IMR-90 (cell line): ENCODE measurements around the gene DUSP14.

Source experiments
- BHLHE40 ChIP-seq: fragments of 150-350 bp; IDR thresholded peaks from 2 replicates; pipeline ENCODE4 v1.6.1; 2016; ENCODE audit warnings: mild to moderate bottlenecking, low read depth, low read length
- CEBPB ChIP-seq: IDR thresholded peaks from 2 replicates; pipeline ENCODE4 v1.6.1; 2012; ENCODE audit warnings: low read depth, low read length, improper control_type of control experiment
- CHD1 ChIP-seq: IDR thresholded peaks from 2 replicates; pipeline ENCODE4 v1.6.1; 2012; ENCODE audit warnings: low read depth, low read length, improper control_type of control experiment
- FOS ChIP-seq: fragments of 150-350 bp; IDR thresholded peaks from 2 replicates; pipeline ENCODE4 v1.6.1; 2016; ENCODE audit warnings: low read depth, low read length
- MXI1 ChIP-seq: IDR thresholded peaks from 2 replicates; pipeline ENCODE4 v1.6.1; 2012; ENCODE audit warnings: low read depth, mild to moderate bottlenecking, low read length, moderate library complexity, borderline replicate concordance
- NFE2L2 ChIP-seq: fragments of 150-350 bp; IDR thresholded peaks from 2 replicates; pipeline ENCODE4 v1.6.1; 2016; ENCODE audit warnings: low read depth, mild to moderate bottlenecking, low read length
- POLR2A ChIP-seq: IDR thresholded peaks from 2 replicates; pipeline ENCODE4 v1.6.1; 2012; ENCODE audit warnings: mild to moderate bottlenecking, low read depth, low read length
- RCOR1 ChIP-seq: IDR thresholded peaks from 2 replicates; pipeline ENCODE4 v1.6.1; 2012; ENCODE audit warnings: mild to moderate bottlenecking, low read length, improper control_type of control experiment; ENCODE audit not compliant: insufficient replicate concordance
- RFX5 ChIP-seq: IDR thresholded peaks from 2 replicates; pipeline ENCODE4 v1.8.0; 2012; ENCODE audit warnings: low read depth, mild to moderate bottlenecking, low read length, moderate library complexity
- SMC3 ChIP-seq: fragments of 150-350 bp; IDR thresholded peaks from 2 replicates; pipeline ENCODE4 v1.6.1; 2016; ENCODE audit warnings: low read depth, mild to moderate bottlenecking, antibody characterized with exemption, low read length, moderate library complexity
- USF2 ChIP-seq: fragments of 150-350 bp; IDR thresholded peaks from 2 replicates; pipeline ENCODE4 v1.6.1; 2017; ENCODE audit warnings: mild to moderate bottlenecking, antibody characterized with exemption, low read length, low read depth
- TF ChIP-seq, protein P1 (sequence below): conservative IDR thresholded peaks from 2 replicates; pipeline ENCODE4 v1.5.1; 2012; ENCODE audit warnings: mild to moderate bottlenecking, low read depth, low read length, improper control_type of control experiment
- TF ChIP-seq, protein P2 (sequence below): fragments of 150-350 bp; IDR thresholded peaks from 2 replicates; pipeline ENCODE4 v1.6.1; 2016; ENCODE audit warnings: low read depth, mild to moderate bottlenecking, low read length, moderate library complexity, borderline replicate concordance

- TF ChIP-seq, protein P1, sequence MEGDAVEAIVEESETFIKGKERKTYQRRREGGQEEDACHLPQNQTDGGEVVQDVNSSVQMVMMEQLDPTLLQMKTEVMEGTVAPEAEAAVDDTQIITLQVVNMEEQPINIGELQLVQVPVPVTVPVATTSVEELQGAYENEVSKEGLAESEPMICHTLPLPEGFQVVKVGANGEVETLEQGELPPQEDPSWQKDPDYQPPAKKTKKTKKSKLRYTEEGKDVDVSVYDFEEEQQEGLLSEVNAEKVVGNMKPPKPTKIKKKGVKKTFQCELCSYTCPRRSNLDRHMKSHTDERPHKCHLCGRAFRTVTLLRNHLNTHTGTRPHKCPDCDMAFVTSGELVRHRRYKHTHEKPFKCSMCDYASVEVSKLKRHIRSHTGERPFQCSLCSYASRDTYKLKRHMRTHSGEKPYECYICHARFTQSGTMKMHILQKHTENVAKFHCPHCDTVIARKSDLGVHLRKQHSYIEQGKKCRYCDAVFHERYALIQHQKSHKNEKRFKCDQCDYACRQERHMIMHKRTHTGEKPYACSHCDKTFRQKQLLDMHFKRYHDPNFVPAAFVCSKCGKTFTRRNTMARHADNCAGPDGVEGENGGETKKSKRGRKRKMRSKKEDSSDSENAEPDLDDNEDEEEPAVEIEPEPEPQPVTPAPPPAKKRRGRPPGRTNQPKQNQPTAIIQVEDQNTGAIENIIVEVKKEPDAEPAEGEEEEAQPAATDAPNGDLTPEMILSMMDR: no peak
- no peak for TF ChIP-seq SMC3
- no peak for TF ChIP-seq BHLHE40
- TF ChIP-seq POLR2A: no peak
- TF ChIP-seq MXI1: no peak
- TF ChIP-seq CEBPB: no peak
- no peak for TF ChIP-seq FOS
- TF ChIP-seq USF2: no peak
- TF ChIP-seq RCOR1: no peak
- no peak for TF ChIP-seq RFX5
- no peak for TF ChIP-seq CHD1
- TF ChIP-seq NFE2L2: no peak
- TF ChIP-seq, protein P2, sequence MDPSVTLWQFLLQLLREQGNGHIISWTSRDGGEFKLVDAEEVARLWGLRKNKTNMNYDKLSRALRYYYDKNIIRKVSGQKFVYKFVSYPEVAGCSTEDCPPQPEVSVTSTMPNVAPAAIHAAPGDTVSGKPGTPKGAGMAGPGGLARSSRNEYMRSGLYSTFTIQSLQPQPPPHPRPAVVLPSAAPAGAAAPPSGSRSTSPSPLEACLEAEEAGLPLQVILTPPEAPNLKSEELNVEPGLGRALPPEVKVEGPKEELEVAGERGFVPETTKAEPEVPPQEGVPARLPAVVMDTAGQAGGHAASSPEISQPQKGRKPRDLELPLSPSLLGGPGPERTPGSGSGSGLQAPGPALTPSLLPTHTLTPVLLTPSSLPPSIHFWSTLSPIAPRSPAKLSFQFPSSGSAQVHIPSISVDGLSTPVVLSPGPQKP: no peak
Observed at GRCh38 chr17:37479025-37479424, 10.7 kb upstream of the DUSP14 start.
